GM23338 (cell line): ENCODE results near the gene AGBL4. TPM values are rescaled to one million over a fixed set of nuclear protein-coding genes. Genes with fewer than 3 reads are reported as not detected.

Experiments
- ATAC-seq: fragments of 200-7000 bp; cut with Tn5 transposase; 3 replicates; pipeline ENCODE4 v1.9.1; 2020
- DNase-seq: peaks from one replicate; pipeline ENCODE4 v3.0.0-alpha.2; 2015; ENCODE audit warnings: low spot score
- H2AFZ ChIP-seq: fragments of 200-600 bp; sonication (generic); 2 replicates; pipeline ENCODE4 v1.8.0; 2016; ENCODE audit warnings: antibody characterized with exemption, mild to moderate bottlenecking, moderate library complexity
- H3F3A ChIP-seq: fragments of 200-600 bp; sonication (generic); replicated peaks from 2 replicates; pipeline ENCODE4 v1.8.0; 2017; ENCODE audit warnings: antibody characterized with exemption, mixed run types, low read depth
- H3K27ac ChIP-seq: fragments of 200-600 bp; sonication (generic); 2 replicates; pipeline ENCODE4 v1.6.1; 2016; ENCODE audit warnings: low read depth
- H3K27me3 ChIP-seq: fragments of 200-600 bp; sonication (generic); 2 replicates; pipeline ENCODE4 v1.8.0; 2016; ENCODE audit warnings: mild to moderate bottlenecking, mixed run types, moderate library complexity; ENCODE audit not compliant: insufficient read depth
- H3K36me3 ChIP-seq: fragments of 200-600 bp; sonication (generic); 2 replicates; pipeline ENCODE4 v1.8.0; 2016; ENCODE audit warnings: mild to moderate bottlenecking; ENCODE audit not compliant: insufficient read depth
- H3K4me1 ChIP-seq: fragments of 200-600 bp; sonication (generic); 2 replicates; pipeline ENCODE4 v1.8.0; 2016; ENCODE audit warnings: mild to moderate bottlenecking, moderate library complexity; ENCODE audit not compliant: insufficient read depth
- H3K4me2 ChIP-seq: fragments of 200-600 bp; sonication (generic); 2 replicates; pipeline ENCODE4 v1.7.1; 2017; ENCODE audit warnings: mixed run types
- H3K4me3 ChIP-seq: fragments of 200-600 bp; sonication (generic); 2 replicates; pipeline ENCODE4 v1.6.1; 2016; ENCODE audit warnings: mixed run types
- H3K79me2 ChIP-seq: fragments of 200-600 bp; sonication (generic); replicated peaks from 2 replicates; pipeline ENCODE4 v1.8.0; 2017; ENCODE audit warnings: mild to moderate bottlenecking; ENCODE audit not compliant: insufficient read depth
- H3K9me2 ChIP-seq: fragments of 200-600 bp; sonication (generic); 2 replicates; pipeline ENCODE4 v1.8.0; 2017; ENCODE audit not compliant: insufficient read depth
- H4K20me1 ChIP-seq: fragments of 200-600 bp; sonication (generic); replicated peaks from 2 replicates; pipeline ENCODE4 v1.8.0; 2017; ENCODE audit warnings: mild to moderate bottlenecking; ENCODE audit not compliant: insufficient read depth
- H3K27ac Mint-ChIP-seq: 2 replicates; pipeline ENCODE4 v1.8.0; 2020; ENCODE audit warnings: inconsistent platforms, mild to moderate bottlenecking, moderate library complexity, mixed read lengths
- H3K27me3 Mint-ChIP-seq: 3 replicates; pipeline ENCODE4 v1.8.0; 2022; ENCODE audit warnings: low read depth, mild to moderate bottlenecking, moderate library complexity, mixed read lengths, inconsistent platforms; ENCODE audit not compliant: insufficient read depth, poor library complexity
- H3K36me3 Mint-ChIP-seq: 3 replicates; pipeline ENCODE4 v1.8.0; 2021; ENCODE audit warnings: low read depth, mild to moderate bottlenecking, inconsistent platforms, moderate library complexity, mixed read lengths
- H3K4me1 Mint-ChIP-seq: 3 replicates; pipeline ENCODE4 v1.8.0; 2020; ENCODE audit warnings: mild to moderate bottlenecking, inconsistent platforms, mixed read lengths
- H3K4me3 Mint-ChIP-seq: 3 replicates; pipeline ENCODE4 v1.8.0; 2021; ENCODE audit warnings: moderate library complexity, mild to moderate bottlenecking, inconsistent platforms, mixed read lengths
- H3K9me3 Mint-ChIP-seq: 3 replicates; pipeline ENCODE4 v1.8.0; 2020; ENCODE audit warnings: moderate library complexity, mild to moderate bottlenecking, inconsistent platforms, mixed read lengths
- CREB1 ChIP-seq: fragments of 250-450 bp; sonication (Bioruptor Pico); IDR thresholded peaks from 2 replicates; pipeline ENCODE4 v1.5.0; 2020; ENCODE audit warnings: low read depth, mild to moderate bottlenecking, moderate library complexity
- CTCF ChIP-seq, 2 experiments: fragments of 200-600 bp in 1 of 2; sonication (generic) in 1 of 2; conservative IDR thresholded peaks; 2 replicates each; pipeline versions ENCODE4 v1.5.1 to v1.6.1; 2016 to 2017; ENCODE audit warnings: antibody characterized with exemption in 2 of 2, low read depth in 2 of 2, mild to moderate bottlenecking in 2 of 2, moderate library complexity in 1 of 2
- ETS1 ChIP-seq: IDR thresholded peaks from 2 replicates; pipeline ENCODE4 v1.6.1; 2016; ENCODE audit warnings: antibody characterized with exemption
- EZH2 ChIP-seq: fragments of 200-600 bp; sonication (generic); IDR thresholded peaks from one replicate; pipeline ENCODE4 v1.8.0; 2017; ENCODE audit warnings: antibody characterized with exemption, mild to moderate bottlenecking, low read depth; ENCODE audit not compliant: unreplicated experiment
- EZH2phosphoT487 ChIP-seq: fragments of 200-600 bp; sonication (generic); IDR thresholded peaks from one replicate; pipeline ENCODE4 v1.8.1; 2018; ENCODE audit warnings: antibody characterized with exemption; ENCODE audit not compliant: unreplicated experiment
- NANOG ChIP-seq: IDR thresholded peaks from 2 replicates; pipeline ENCODE4 v1.6.1; 2016; ENCODE audit warnings: antibody characterized with exemption, borderline replicate concordance
- POLR2AphosphoS5 ChIP-seq: IDR thresholded peaks from 2 replicates; pipeline ENCODE4 v1.6.1; 2016; ENCODE audit warnings: antibody characterized with exemption, low read depth
- STAT1 ChIP-seq: IDR thresholded peaks from one replicate; pipeline ENCODE4 v1.6.1; 2016; ENCODE audit warnings: antibody characterized with exemption; ENCODE audit not compliant: unreplicated experiment
- ZNF331 ChIP-seq: fragments of 250-450 bp; sonication (Bioruptor Pico); IDR thresholded peaks from 2 replicates; pipeline ENCODE4 v1.5.0; 2020; ENCODE audit warnings: low read depth, mild to moderate bottlenecking, moderate library complexity
- polyA plus RNA-seq: library from polyadenylated mRNA; unstranded; fragments of >200 nt; fragmentation: Nextera tagmentation; extraction: Ambion mirVana; gene quantifications from 2 replicates; pipeline ENCODE4 v1.2.1, GENCODE V29; 2016
- total RNA-seq: library from RNA; depleted of rRNA; stranded (reverse); fragments of >200 nt; shearing (Covaris generic); gene quantifications from 2 replicates; pipeline ENCODE4 v1.2.3, GENCODE V29; 2014
- TF ChIP-seq, protein P1 (sequence below): IDR thresholded peaks from one replicate; pipeline ENCODE4 v1.6.1; 2018; ENCODE audit warnings: antibody characterized with exemption; ENCODE audit not compliant: unreplicated experiment

The AGBL4 gene
- total and polyA plus RNA-seq, 2 experiments from 2014 or later = 0.91 to 1.5 TPM

GRCh38 chr1:49408346-49408745 lies 615.4 kb downstream of the AGBL4 start (continued):
- TF ChIP-seq ETS1 (no peak), CREB1 (no peak), CTCF (conservative IDR thresholded peaks at IDR 0.05; ENCODE audit: low read depth in 2 of 2) (no peak), STAT1 (no peak), NANOG (no peak)

DNA sequence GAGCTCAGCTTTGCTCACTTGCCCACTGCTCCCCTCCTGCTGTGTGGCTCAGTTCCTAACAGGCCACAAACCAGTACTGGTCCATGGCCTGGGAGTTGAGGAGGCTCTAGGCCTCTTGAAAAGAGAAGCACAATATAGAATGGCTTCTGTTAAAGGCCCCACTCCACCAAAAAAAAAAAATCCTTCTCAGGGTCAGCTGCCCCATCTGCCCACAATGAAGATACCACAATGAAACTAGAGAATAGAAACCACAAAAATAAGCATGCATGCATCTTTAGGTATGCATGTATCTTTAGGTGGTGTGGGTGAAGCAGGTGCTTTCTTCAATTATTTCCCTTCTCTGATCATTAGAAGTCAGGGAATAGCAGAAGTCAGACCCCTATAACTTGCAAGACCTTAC lies 626.7 kb downstream of the AGBL4 start:
- no peaks in the 10 kb centered on the region for H4K20me1 ChIP-seq
- H2AFZ ChIP-seq = no peak overlapping the region
- peaks cover 2% of the 10 kb centered on the region for H3K27me3 Mint-ChIP-seq
- no peaks in the 10 kb centered on the region for H3K36me3 ChIP-seq
- no peaks in the 10 kb centered on the region for H3K9me2 ChIP-seq
- ATAC-seq = no peak
- DNase-seq = no peak
- H3K4me3 ChIP-seq = no peak overlapping the region
- H3K4me3 Mint-ChIP-seq = no peak overlapping the region
- H3K4me1 ChIP-seq = no peaks in the 10 kb centered on the region
- no peaks in the 10 kb centered on the region for H3K27me3 ChIP-seq
- peaks cover 95% of the 10 kb centered on the region for H3K9me3 Mint-ChIP-seq
- no peak overlapping the region for H3K27ac Mint-ChIP-seq
- no peaks in the 10 kb centered on the region for H3K4me1 Mint-ChIP-seq
- H3K4me2 ChIP-seq = no peak overlapping the region
- H3K36me3 Mint-ChIP-seq = peaks cover 21% of the 10 kb centered on the region; the same call in 2 of the 3 replicates
- no peak overlapping the region for H3K27ac ChIP-seq
- H3F3A ChIP-seq = no peaks in the 10 kb centered on the region
- H3K79me2 ChIP-seq = no peaks in the 10 kb centered on the region
- no peak for TF ChIP-seq CREB1

GRCh38 chr1:49394200-49394599 lies 629.6 kb downstream of the AGBL4 start:
- Histone ChIP-seq H3K4me3 (no peak overlapping the region), H3K9me2 (no peaks in the 10 kb centered on the region), H3K27me3 (no peaks in the 10 kb centered on the region), H3K4me1 (no peaks in the 10 kb centered on the region), H3K4me2 (no peak overlapping the region), H2AFZ (no peak overlapping the region), H3K36me3 (no peaks in the 10 kb centered on the region), H4K20me1 (no peaks in the 10 kb centered on the region), H3F3A (no peaks in the 10 kb centered on the region), H3K27ac (no peak overlapping the region), H3K79me2 (no peaks in the 10 kb centered on the region)
- ATAC-seq (no peak), DNase-seq (no peak)
- no peaks in the 10 kb centered on the region for H3K4me1 Mint-ChIP-seq
- H3K27me3 Mint-ChIP-seq = peaks cover 2% of the 10 kb centered on the region
- H3K36me3 Mint-ChIP-seq = peaks cover 15% of the 10 kb centered on the region
- no peak overlapping the region for H3K4me3 Mint-ChIP-seq
- no peak overlapping the region for H3K27ac Mint-ChIP-seq
- H3K9me3 Mint-ChIP-seq = peaks cover 92% of the 10 kb centered on the region
- no peak for TF ChIP-seq ETS1
- TF ChIP-seq, protein P1, sequence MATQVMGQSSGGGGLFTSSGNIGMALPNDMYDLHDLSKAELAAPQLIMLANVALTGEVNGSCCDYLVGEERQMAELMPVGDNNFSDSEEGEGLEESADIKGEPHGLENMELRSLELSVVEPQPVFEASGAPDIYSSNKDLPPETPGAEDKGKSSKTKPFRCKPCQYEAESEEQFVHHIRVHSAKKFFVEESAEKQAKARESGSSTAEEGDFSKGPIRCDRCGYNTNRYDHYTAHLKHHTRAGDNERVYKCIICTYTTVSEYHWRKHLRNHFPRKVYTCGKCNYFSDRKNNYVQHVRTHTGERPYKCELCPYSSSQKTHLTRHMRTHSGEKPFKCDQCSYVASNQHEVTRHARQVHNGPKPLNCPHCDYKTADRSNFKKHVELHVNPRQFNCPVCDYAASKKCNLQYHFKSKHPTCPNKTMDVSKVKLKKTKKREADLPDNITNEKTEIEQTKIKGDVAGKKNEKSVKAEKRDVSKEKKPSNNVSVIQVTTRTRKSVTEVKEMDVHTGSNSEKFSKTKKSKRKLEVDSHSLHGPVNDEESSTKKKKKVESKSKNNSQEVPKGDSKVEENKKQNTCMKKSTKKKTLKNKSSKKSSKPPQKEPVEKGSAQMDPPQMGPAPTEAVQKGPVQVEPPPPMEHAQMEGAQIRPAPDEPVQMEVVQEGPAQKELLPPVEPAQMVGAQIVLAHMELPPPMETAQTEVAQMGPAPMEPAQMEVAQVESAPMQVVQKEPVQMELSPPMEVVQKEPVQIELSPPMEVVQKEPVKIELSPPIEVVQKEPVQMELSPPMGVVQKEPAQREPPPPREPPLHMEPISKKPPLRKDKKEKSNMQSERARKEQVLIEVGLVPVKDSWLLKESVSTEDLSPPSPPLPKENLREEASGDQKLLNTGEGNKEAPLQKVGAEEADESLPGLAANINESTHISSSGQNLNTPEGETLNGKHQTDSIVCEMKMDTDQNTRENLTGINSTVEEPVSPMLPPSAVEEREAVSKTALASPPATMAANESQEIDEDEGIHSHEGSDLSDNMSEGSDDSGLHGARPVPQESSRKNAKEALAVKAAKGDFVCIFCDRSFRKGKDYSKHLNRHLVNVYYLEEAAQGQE = no peak
- TF ChIP-seq EZH2 = no peak
- TF ChIP-seq POLR2AphosphoS5 = no peak
- no peak for TF ChIP-seq NANOG
- TF ChIP-seq CTCF (conservative IDR thresholded peaks at IDR 0.05; ENCODE audit: low read depth in 2 of 2) = no peak
- TF ChIP-seq ZNF331 = no peak
- TF ChIP-seq EZH2phosphoT487 = no peak
- no peak for TF ChIP-seq CREB1
